Measurements from ENCODE around the gene RYR2. TPM values are rescaled to one million over a fixed set of nuclear protein-coding genes. Genes with fewer than 3 reads are reported as not detected.

RYR2 gene
- total RNA-seq, 1 experiment from 2014 or later, result 2.8 TPM

- BruUV-seq (replicated peaks), result no TSS peak
- Histone ChIP-seq H3K4me3 (ENCODE audit: low read depth, low read length, poor library complexity, severe bottlenecking) (no peak overlapping the region), H3K4me1 (ENCODE audit: insufficient read depth, low read length, poor library complexity, severe bottlenecking) (no peaks in the 10 kb centered on the region), H3K27me3 (replicated peaks; ENCODE audit: insufficient read depth, low read depth, low read length, poor library complexity) (no peaks in the 10 kb centered on the region), H3K36me3 (ENCODE audit: insufficient read depth, low read length, poor library complexity, severe bottlenecking) (no peaks in the 10 kb centered on the region), H3K9me3 (ENCODE audit: low read depth, low read length, poor library complexity, severe bottlenecking) (no peaks in the 10 kb centered on the region), H3K27ac (ENCODE audit: low read depth, low read length, poor library complexity, severe bottlenecking) (no peak overlapping the region)
- no peak for DNase-seq (ENCODE audit: low spot score)
- TF ChIP-seq EZH2 (IDR thresholded peaks at IDR 0.05; ENCODE audit: borderline replicate concordance, low read depth, low read length, poor library complexity, severe bottlenecking), result no peak
- POLR2A ChIA-PET (ENCODE audit: low non-redundant PET), result no interaction called here
- intact Hi-C loops (cut with micrococcal nuclease; ENCODE audit: unreplicated experiment), result no loop called here
- CTCF ChIA-PET, result no interaction called here
These were observed 648.7 kb downstream of the RYR2 start for GRCh38 chr1:237690656-237691055.

- no peak for TF ChIP-seq CTCF (conservative IDR thresholded peaks at IDR 0.05; ENCODE audit: low read depth, low read length)
- no peak for TF ChIP-seq EZH2 (IDR thresholded peaks at IDR 0.05; ENCODE audit: borderline replicate concordance, low read depth, low read length, poor library complexity, severe bottlenecking)
- no peaks in the 10 kb centered on the region for H3K36me3 ChIP-seq (ENCODE audit: insufficient read depth, low read length, poor library complexity, severe bottlenecking)
- no peak for DNase-seq (ENCODE audit: low spot score)
- no peaks in the 10 kb centered on the region for H3K9me3 ChIP-seq (ENCODE audit: low read depth, low read length, poor library complexity, severe bottlenecking)
- ChIA-PET CTCF (no interaction called here), POLR2A (ENCODE audit: low non-redundant PET) (no interaction called here)
- H3K4me1 ChIP-seq (ENCODE audit: insufficient read depth, low read length, poor library complexity, severe bottlenecking), result no peaks in the 10 kb centered on the region
- BruUV-seq (replicated peaks), result no TSS peak
- intact Hi-C loops (cut with micrococcal nuclease; ENCODE audit: unreplicated experiment), result no loop called here
- H3K27ac ChIP-seq (ENCODE audit: low read depth, low read length, poor library complexity, severe bottlenecking), result no peak overlapping the region
- H3K27me3 ChIP-seq (replicated peaks; ENCODE audit: insufficient read depth, low read depth, low read length, poor library complexity), result no peaks in the 10 kb centered on the region
- no peak overlapping the region for H3K4me3 ChIP-seq (ENCODE audit: low read depth, low read length, poor library complexity, severe bottlenecking)
These were observed 650.3 kb downstream of the RYR2 start for GRCh38 chr1:237692255-237692654.

GRCh38 chr1:237695878-237696277 lies 653.9 kb downstream of the RYR2 start:
- intact Hi-C loops (cut with micrococcal nuclease; ENCODE audit: unreplicated experiment), result no loop called here
- Histone ChIP-seq H3K4me3 (ENCODE audit: low read depth, low read length, poor library complexity, severe bottlenecking) (no peak overlapping the region), H3K27ac (ENCODE audit: low read depth, low read length, poor library complexity, severe bottlenecking) (no peak overlapping the region), H3K9me3 (ENCODE audit: low read depth, low read length, poor library complexity, severe bottlenecking) (no peaks in the 10 kb centered on the region), H3K4me1 (ENCODE audit: insufficient read depth, low read length, poor library complexity, severe bottlenecking) (no peaks in the 10 kb centered on the region), H3K27me3 (replicated peaks; ENCODE audit: insufficient read depth, low read depth, low read length, poor library complexity) (no peaks in the 10 kb centered on the region), H3K36me3 (ENCODE audit: insufficient read depth, low read length, poor library complexity, severe bottlenecking) (no peaks in the 10 kb centered on the region)
- CTCF ChIA-PET, result no interaction called here
- DNase-seq (ENCODE audit: low spot score), result no peak
- BruUV-seq (replicated peaks), result no TSS peak
- POLR2A ChIA-PET (ENCODE audit: low non-redundant PET), result no interaction called here
- no peak for TF ChIP-seq CTCF (conservative IDR thresholded peaks at IDR 0.05; ENCODE audit: low read depth, low read length)
- no peak for TF ChIP-seq EZH2 (IDR thresholded peaks at IDR 0.05; ENCODE audit: borderline replicate concordance, low read depth, low read length, poor library complexity, severe bottlenecking)

- CTCF ChIA-PET, result no interaction called here
- DNase-seq (ENCODE audit: low spot score), result no peak
- POLR2A ChIA-PET (ENCODE audit: low non-redundant PET), result no interaction called here
- intact Hi-C loops (cut with micrococcal nuclease; ENCODE audit: unreplicated experiment), result no loop called here
- Histone ChIP-seq H3K36me3 (ENCODE audit: insufficient read depth, low read length, poor library complexity, severe bottlenecking) (no peaks in the 10 kb centered on the region), H3K4me3 (ENCODE audit: low read depth, low read length, poor library complexity, severe bottlenecking) (no peak overlapping the region), H3K27ac (ENCODE audit: low read depth, low read length, poor library complexity, severe bottlenecking) (no peak overlapping the region), H3K9me3 (ENCODE audit: low read depth, low read length, poor library complexity, severe bottlenecking) (no peaks in the 10 kb centered on the region), H3K4me1 (ENCODE audit: insufficient read depth, low read length, poor library complexity, severe bottlenecking) (no peaks in the 10 kb centered on the region), H3K27me3 (replicated peaks; ENCODE audit: insufficient read depth, low read depth, low read length, poor library complexity) (no peaks in the 10 kb centered on the region)
- TF ChIP-seq EZH2 (IDR thresholded peaks at IDR 0.05; ENCODE audit: borderline replicate concordance, low read depth, low read length, poor library complexity, severe bottlenecking), result no peak
- TF ChIP-seq CTCF (conservative IDR thresholded peaks at IDR 0.05; ENCODE audit: low read depth, low read length), result no peak
- BruUV-seq (replicated peaks), result no TSS peak
These were observed 658.2 kb downstream of the RYR2 start for GRCh38 chr1:237700181-237700580.

Measured in A673 (cell line).